ENCODE measurements around the gene C1QTNF2. TPM values are rescaled to one million over a fixed set of nuclear protein-coding genes. Genes with fewer than 3 reads are reported as not detected.
A peak's percentile ranks its signal among the peaks of the same experiment; 100 is the strongest.

Gene C1QTNF2
- total and polyA plus RNA-seq, 8 donors, result 0.09 to 0.41 (median 0.24) TPM; not detected in 2

GRCh38 chr5:160317434-160317833 lies 53.0 kb downstream of the C1QTNF2 start:
- no peak overlapping the region for H3K4me3 ChIP-seq
- H3K36me3 ChIP-seq, result no peaks in the 10 kb centered on the region
- ATAC-seq, result no peak
- no peak for DNase-seq
- TF ChIP-seq, protein P1, sequence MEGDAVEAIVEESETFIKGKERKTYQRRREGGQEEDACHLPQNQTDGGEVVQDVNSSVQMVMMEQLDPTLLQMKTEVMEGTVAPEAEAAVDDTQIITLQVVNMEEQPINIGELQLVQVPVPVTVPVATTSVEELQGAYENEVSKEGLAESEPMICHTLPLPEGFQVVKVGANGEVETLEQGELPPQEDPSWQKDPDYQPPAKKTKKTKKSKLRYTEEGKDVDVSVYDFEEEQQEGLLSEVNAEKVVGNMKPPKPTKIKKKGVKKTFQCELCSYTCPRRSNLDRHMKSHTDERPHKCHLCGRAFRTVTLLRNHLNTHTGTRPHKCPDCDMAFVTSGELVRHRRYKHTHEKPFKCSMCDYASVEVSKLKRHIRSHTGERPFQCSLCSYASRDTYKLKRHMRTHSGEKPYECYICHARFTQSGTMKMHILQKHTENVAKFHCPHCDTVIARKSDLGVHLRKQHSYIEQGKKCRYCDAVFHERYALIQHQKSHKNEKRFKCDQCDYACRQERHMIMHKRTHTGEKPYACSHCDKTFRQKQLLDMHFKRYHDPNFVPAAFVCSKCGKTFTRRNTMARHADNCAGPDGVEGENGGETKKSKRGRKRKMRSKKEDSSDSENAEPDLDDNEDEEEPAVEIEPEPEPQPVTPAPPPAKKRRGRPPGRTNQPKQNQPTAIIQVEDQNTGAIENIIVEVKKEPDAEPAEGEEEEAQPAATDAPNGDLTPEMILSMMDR (IDR thresholded peaks at IDR 0.05), result no peak
- no peaks in the 10 kb centered on the region for H3K9me3 ChIP-seq
- H3K4me1 ChIP-seq, result peaks cover 0 to 3% (median 0%) of the 10 kb centered on the region in 3 donors
- peaks cover 0 to 10% (median 2%) of the 10 kb centered on the region in 4 donors for H3K27me3 ChIP-seq
- FAIRE-seq, result no peak
- H3K27ac ChIP-seq, result no peak overlapping the region
- 57 to 66% methylated on average over 5 of the region's 5 CpGs for WGBS, 2 donors
- intact Hi-C loops (cut with DNase I), result no loop called here

DNA sequence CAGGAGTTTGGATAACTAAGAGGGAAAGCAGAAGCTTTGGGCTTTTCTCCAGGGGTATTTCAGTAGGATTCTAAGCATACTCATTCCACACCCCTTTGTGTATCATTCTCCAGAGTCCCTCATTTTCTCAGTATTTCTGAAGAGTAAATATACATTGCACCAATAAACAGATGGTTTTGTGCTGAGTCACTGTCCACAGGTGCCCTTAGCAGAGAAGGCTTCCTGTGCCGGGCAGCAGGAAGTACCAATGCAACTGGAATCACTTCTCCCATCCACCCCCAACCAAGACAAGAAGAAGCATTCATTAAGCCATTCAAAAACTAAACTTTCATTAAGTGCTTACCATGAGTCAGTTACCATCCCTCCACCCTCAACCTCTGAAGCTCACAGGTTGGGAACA lies 54.5 kb downstream of the C1QTNF2 start:
- Histone ChIP-seq H3K27ac (no peak overlapping the region), H3K9me3 (no peaks in the 10 kb centered on the region), H3K36me3 (no peaks in the 10 kb centered on the region), H3K4me1 (peaks cover 0 to 3% (median 0%) of the 10 kb centered on the region in 3 donors), H3K4me3 (no peak overlapping the region), H3K27me3 (peaks cover 0 to 17% (median 2%) of the 10 kb centered on the region in 4 donors)
- DNase-seq, result no peak
- peak in 3 of 4 donors; percentile 61 to 83 (median 81) for ATAC-seq
- WGBS, 2 donors, result 10 to 22% methylated on average over 1 of the region's 1 CpG
- TF ChIP-seq, protein P1 (IDR thresholded peaks at IDR 0.05), result no peak
- no peak for FAIRE-seq
- intact Hi-C loops (cut with DNase I), result no loop called here

- no peak for FAIRE-seq
- H3K9me3 ChIP-seq, result no peaks in the 10 kb centered on the region
- no peaks in the 10 kb centered on the region for H3K36me3 ChIP-seq
- ATAC-seq, result no peak
- peaks cover 0 to 17% (median 2%) of the 10 kb centered on the region in 4 donors for H3K27me3 ChIP-seq
- no peak for DNase-seq
- H3K4me3 ChIP-seq, result peak overlapping the region in 3 of 4 donors; percentile 26 to 54 (median 39)
- peaks cover 0 to 3% (median 0%) of the 10 kb centered on the region in 3 donors for H3K4me1 ChIP-seq
- TF ChIP-seq, protein P1 (IDR thresholded peaks at IDR 0.05), result no peak
- no peak overlapping the region for H3K27ac ChIP-seq
- intact Hi-C loops (cut with DNase I), result no loop called here
- whole genome bisulfite sequencing, 2 donors, result 16 to 17% methylated on average over 8 of the region's 8 CpGs
These were observed 57.3 kb downstream of the C1QTNF2 start for GRCh38 chr5:160312960-160313727.

DNA sequence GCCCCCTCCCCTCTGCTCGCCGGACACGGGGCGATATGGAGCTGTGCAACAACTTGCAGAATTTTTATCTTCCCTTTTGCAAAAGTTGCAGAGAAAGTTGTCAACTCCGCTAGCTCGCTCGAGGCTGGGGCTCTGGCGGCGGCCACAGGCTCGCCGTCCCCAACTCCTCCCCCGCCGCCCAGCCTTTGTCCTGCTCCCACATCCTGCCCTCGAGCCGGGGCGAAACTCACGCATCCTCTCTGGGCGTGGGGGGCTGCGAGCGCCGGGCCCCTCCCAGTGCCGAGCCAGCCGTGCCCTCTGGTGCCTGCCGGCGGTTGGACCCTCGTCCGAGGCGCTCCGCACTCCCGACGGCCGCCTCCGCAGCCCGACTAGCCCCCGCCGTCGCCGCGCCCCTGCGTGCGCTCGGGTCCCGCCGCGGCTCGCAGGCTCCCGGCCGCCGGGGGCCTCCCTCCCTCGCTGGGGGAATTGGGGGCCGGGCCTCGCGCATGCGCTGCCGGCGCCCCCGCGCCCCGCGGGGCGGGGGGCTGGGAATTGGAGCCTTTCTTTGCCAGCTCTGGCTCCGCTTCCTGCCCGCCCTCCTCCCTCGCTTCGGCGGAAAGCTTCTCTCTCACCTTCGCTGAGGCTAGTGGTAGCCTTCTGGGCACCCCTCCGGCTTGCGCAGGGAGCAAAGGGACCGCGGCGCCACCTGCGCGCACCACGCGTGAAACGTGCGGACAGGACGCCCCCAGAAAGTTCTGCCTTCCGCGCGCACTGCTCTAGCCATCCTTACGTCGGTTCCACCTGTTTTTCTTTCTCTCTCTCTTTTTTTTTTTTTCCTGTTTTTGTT lies 58.1 kb downstream of the C1QTNF2 start, which contains the start of gene CCNJL:
TSS of gene CCNJL (minus strand) at position 431 of the 826 bp plus-strand sequence. CDS start 641 bp downstream, outside the sequence.
- no peak for FAIRE-seq
- WGBS, 2 donors, result 0 to 1% methylated on average over 63 to 84 of the region's 84 CpGs

More for the DNA sequence above, 58.1 kb downstream of the C1QTNF2 start, which contains the start of gene CCNJL:
- Histone ChIP-seq H3K27ac (no peak within 1 kb of the TSS), H3K36me3 (no peaks in the 10 kb centered on the region), H3K9me3 (no peaks in the 10 kb centered on the region), H3K27me3 (peaks cover 0 to 17% (median 2%) of the 10 kb centered on the region in 4 donors), H3K4me3 (peak within 1 kb of the TSS; percentile 23 to 54 (median 32)), H3K4me1 (peaks cover 0 to 3% (median 0%) of the 10 kb centered on the region in 3 donors)
- intact Hi-C loops (cut with DNase I), result no loop called here
- peak in 3 of 6 donors; percentile 19 to 65 (median 25) for DNase-seq
- peak; percentile 57 to 71 (median 66) for ATAC-seq
- TF ChIP-seq, protein P1 (IDR thresholded peaks at IDR 0.05), result no peak
